Measurements from ENCODE around the gene ZNF20.
A peak's percentile ranks its signal among the peaks of the same experiment; 100 is the strongest.
"Not testable (repeated sequence)": the region's sequence is repeated elsewhere in the genome, so short reads cannot be mapped to it uniquely, and the experiment has no call there.

ZNF20 gene

GRCh38 chr19:12095111-12095790 lies 44.9 kb downstream of the ZNF20 start:
- no peak for DNase-seq (ENCODE audit: extremely low spot score)
- TF ChIP-seq CTCF (IDR thresholded peaks at IDR 0.05; ENCODE audit: control extremely low read depth, extremely low read depth, low read depth, missing control alignments) = no peak
- ChIA-PET CTCF (interaction anchor here (1.6 kb wide), 1 partner anchor 36 kb away, joined by 6 read pairs; no protein-coding TSS in a partner anchor), POLR2A (no interaction called here)

GRCh38 chr19:12093777-12094176 lies 46.4 kb downstream of the ZNF20 start:
- peak; percentile 61 for DNase-seq (ENCODE audit: extremely low spot score)
- ChIA-PET POLR2A (no interaction called here), CTCF (no interaction called here)
- TF ChIP-seq CTCF (IDR thresholded peaks at IDR 0.05; ENCODE audit: control extremely low read depth, extremely low read depth, low read depth, missing control alignments) = no peak

- DNase-seq (ENCODE audit: extremely low spot score) = no peak
- TF ChIP-seq CTCF (IDR thresholded peaks at IDR 0.05; ENCODE audit: control extremely low read depth, extremely low read depth, low read depth, missing control alignments) = no peak
- POLR2A ChIA-PET = no interaction called here
- CTCF ChIA-PET = interaction anchor here (1.7 to 5.0 kb wide), 4 partner anchors 22 to 48 kb away, joined by 4 to 54 read pairs (median 34); partner anchors contain the start of genes ZNF20 and ZNF878
Observed at GRCh38 chr19:12092956-12093355, 47.2 kb downstream of the ZNF20 start.

- TF ChIP-seq CTCF (IDR thresholded peaks at IDR 0.05; ENCODE audit: control extremely low read depth, extremely low read depth, low read depth, missing control alignments) = no peak
- ChIA-PET CTCF (interaction anchor here (1.2 to 5.0 kb wide), 12 partner anchors 11 to 579 kb away, joined by 3 to 54 read pairs (median 12); partner anchors contain the start of genes ZNF20, ZNF763 and ZNF878), POLR2A (no interaction called here)
- peak; percentile 91 for DNase-seq (ENCODE audit: extremely low spot score)
Observed at GRCh38 chr19:12092065-12092867, 47.9 kb downstream of the ZNF20 start.

GRCh38 chr19:12090807-12091206 lies 49.3 kb downstream of the ZNF20 start:
- ChIA-PET CTCF (interaction anchor here (0.6 to 5.0 kb wide), 51 partner anchors 8 to 705 kb away, joined by 3 to 54 read pairs (median 4); partner anchors contain the start of genes ZNF136, ZNF20, ZNF491 and ZNF625), POLR2A (interaction anchor here (0.6 kb wide), 1 partner anchor 277 kb away, joined by 3 read pairs; the partner anchor contains the start of gene ZNF440)
- TF ChIP-seq CTCF (IDR thresholded peaks at IDR 0.05; ENCODE audit: control extremely low read depth, extremely low read depth, low read depth, missing control alignments) = peak; percentile 75
- DNase-seq (ENCODE audit: extremely low spot score) = peak; percentile 77

GRCh38 chr19:12085074-12085818 lies 54.9 kb downstream of the ZNF20 start:
- ChIA-PET POLR2A (no interaction called here), CTCF (interaction anchor here (1.0 to 4.2 kb wide), 4 partner anchors 17 to 426 kb away, joined by 3 to 12 read pairs (median 4); no protein-coding TSS in a partner anchor)
- no peak for DNase-seq (ENCODE audit: extremely low spot score)
- no peak for TF ChIP-seq CTCF (IDR thresholded peaks at IDR 0.05; ENCODE audit: control extremely low read depth, extremely low read depth, low read depth, missing control alignments)

- ChIA-PET POLR2A (interaction anchor here (0.6 kb wide), 1 partner anchor 8 kb away, joined by 3 read pairs; no protein-coding TSS in a partner anchor), CTCF (interaction anchor here (0.8 kb wide), 1 partner anchor 28 kb away, joined by 3 read pairs; no protein-coding TSS in a partner anchor)
- DNase-seq (ENCODE audit: extremely low spot score) = not testable (repeated sequence)
Observed at GRCh38 chr19:12083336-12083735, 56.8 kb downstream of the ZNF20 start.

Data from GM10248 (cell line).